Mucosa of rectum (tissue), 2 donors: ENCODE data around the gene CCDC71.

Source experiments
- H3K27ac ChIP-seq, 2 donors: one replicate each; pipeline ENCODE4 v1.7.0; 2013; ENCODE audit warnings: inconsistent platforms in 2 of 2, low read depth in 2 of 2, low read length in 2 of 2
- H3K27me3 ChIP-seq, 2 donors: one replicate each; pipeline ENCODE4 v1.7.0; 2013; ENCODE audit warnings: low read length in 2 of 2; ENCODE audit not compliant: control insufficient read depth in 2 of 2, insufficient read depth in 2 of 2
- H3K36me3 ChIP-seq, 2 donors: one replicate each; pipeline ENCODE4 v1.7.0; 2013; ENCODE audit warnings: low read length in 2 of 2; ENCODE audit not compliant: control insufficient read depth in 2 of 2, insufficient read depth in 2 of 2
- H3K4me1 ChIP-seq, 2 donors: one replicate each; pipeline ENCODE4 v1.7.0; 2013; ENCODE audit warnings: low read length in 2 of 2, mild to moderate bottlenecking in 1 of 2; ENCODE audit not compliant: control insufficient read depth in 2 of 2, insufficient read depth in 2 of 2
- H3K4me3 ChIP-seq, 2 donors: one replicate each; pipeline ENCODE4 v1.7.0; 2013; ENCODE audit warnings: low read length in 2 of 2
- H3K9ac ChIP-seq, 2 donors: one replicate each; pipeline ENCODE4 v1.7.0; 2013; ENCODE audit warnings: low read length in 2 of 2, low read depth in 1 of 2, mild to moderate bottlenecking in 1 of 2
- H3K9me3 ChIP-seq, 2 donors: one replicate each; pipeline ENCODE4 v1.7.0; 2013; ENCODE audit warnings: low read length in 2 of 2; ENCODE audit not compliant: control insufficient read depth in 2 of 2
- donor health status: healthy.
- donor health status: Normal muscosa, but diverticular disease.

CCDC71 gene

DNA sequence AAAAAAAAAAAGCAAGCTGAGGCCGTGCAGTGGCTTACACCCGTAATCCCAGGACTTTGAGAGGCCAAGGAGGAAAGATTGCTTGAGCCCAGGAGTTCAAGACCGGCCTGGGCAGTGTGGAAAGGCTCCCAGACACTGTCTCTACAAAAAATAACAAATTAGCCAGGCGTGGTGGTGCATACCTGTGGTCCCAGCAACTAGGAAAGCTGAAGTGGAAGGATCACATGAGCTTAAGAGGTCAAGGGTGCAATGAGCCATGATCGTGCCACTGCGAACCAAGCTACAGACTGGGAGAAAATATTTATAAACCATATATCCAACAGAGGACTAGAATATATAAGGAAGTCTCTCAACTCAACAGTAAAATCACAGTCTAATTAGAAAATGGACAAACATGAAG, 15.2 kb upstream of the CCDC71 start:
- Histone ChIP-seq H3K36me3 (peaks cover 0 to under 1% of the 10 kb centered on the region in 2 donors), H3K4me1 (no peaks in the 10 kb centered on the region), H3K27me3 (peaks cover 0 to 2% of the 10 kb centered on the region in 2 donors), H3K9ac (no peak overlapping the region), H3K27ac (no peak overlapping the region), H3K4me3 (no peak overlapping the region), H3K9me3 (no peaks in the 10 kb centered on the region)

- peaks cover 0 to 8% of the 10 kb centered on the region in 2 donors for H3K36me3 ChIP-seq
- no peak overlapping the region for H3K27ac ChIP-seq
- H3K9me3 ChIP-seq = no peaks in the 10 kb centered on the region
- no peak overlapping the region for H3K9ac ChIP-seq
- H3K27me3 ChIP-seq = peaks cover 0 to 2% of the 10 kb centered on the region in 2 donors
- H3K4me3 ChIP-seq = no peak overlapping the region
- H3K4me1 ChIP-seq = no peaks in the 10 kb centered on the region
Observed at GRCh38 chr3:49180116-49180515, 14.0 kb upstream of the CCDC71 start.

DNA sequence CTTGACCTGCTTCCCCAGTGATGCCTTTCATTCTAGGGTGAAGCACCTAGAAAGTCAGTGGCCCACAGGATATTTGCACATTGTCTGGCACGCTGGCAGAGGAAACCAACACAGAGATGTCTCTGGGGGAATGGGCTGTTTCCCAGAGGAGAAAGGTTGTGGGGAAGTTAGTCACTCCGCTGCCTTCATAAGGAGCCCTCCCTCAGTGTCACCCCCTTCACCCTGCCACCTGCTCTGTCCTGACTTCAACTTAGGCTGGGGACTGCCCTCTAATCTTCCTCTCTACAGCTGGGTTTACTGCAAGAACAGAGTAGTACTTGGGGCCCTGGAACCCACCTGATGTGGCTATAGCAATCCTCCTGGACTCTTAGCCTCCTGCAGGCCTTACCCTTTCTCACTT, 10.9 kb upstream of the CCDC71 start:
- Histone ChIP-seq H3K9ac (no peak overlapping the region), H3K27me3 (peaks cover 0 to 2% of the 10 kb centered on the region in 2 donors), H3K9me3 (no peaks in the 10 kb centered on the region), H3K36me3 (peaks cover 0 to 8% of the 10 kb centered on the region in 2 donors), H3K4me1 (peaks cover 9 to 14% of the 10 kb centered on the region in 2 donors), H3K4me3 (no peak overlapping the region), H3K27ac (no peak overlapping the region)

GRCh38 chr3:49175530-49175929, 9.4 kb upstream of the CCDC71 start:
- peaks cover 0 to 8% of the 10 kb centered on the region in 2 donors for H3K36me3 ChIP-seq
- H3K9ac ChIP-seq = no peak overlapping the region
- no peaks in the 10 kb centered on the region for H3K9me3 ChIP-seq
- H3K27ac ChIP-seq = no peak overlapping the region
- H3K4me1 ChIP-seq = peaks cover 15 to 19% of the 10 kb centered on the region in 2 donors
- no peak overlapping the region for H3K4me3 ChIP-seq
- peaks cover 0 to 2% of the 10 kb centered on the region in 2 donors for H3K27me3 ChIP-seq

- H3K9ac ChIP-seq = no peak overlapping the region
- H3K9me3 ChIP-seq = no peaks in the 10 kb centered on the region
- H3K4me1 ChIP-seq = peaks cover 17 to 22% of the 10 kb centered on the region in 2 donors
- no peak overlapping the region for H3K27ac ChIP-seq
- H3K4me3 ChIP-seq = no peak overlapping the region
- H3K36me3 ChIP-seq = peaks cover 0 to 8% of the 10 kb centered on the region in 2 donors
- H3K27me3 ChIP-seq = no peaks in the 10 kb centered on the region
Observed at GRCh38 chr3:49174397-49174985, 8.4 kb upstream of the CCDC71 start.

- H3K27ac ChIP-seq = peak overlapping the region in 1 of 2 donors; percentile 57
- H3K9me3 ChIP-seq = no peaks in the 10 kb centered on the region
- H3K4me3 ChIP-seq = no peak overlapping the region
- H3K36me3 ChIP-seq = peaks cover 0 to 8% of the 10 kb centered on the region in 2 donors
- H3K4me1 ChIP-seq = peaks cover 17 to 22% of the 10 kb centered on the region in 2 donors
- no peak overlapping the region for H3K9ac ChIP-seq
- H3K27me3 ChIP-seq = no peaks in the 10 kb centered on the region
Observed at GRCh38 chr3:49173792-49174170, 7.7 kb upstream of the CCDC71 start.

DNA sequence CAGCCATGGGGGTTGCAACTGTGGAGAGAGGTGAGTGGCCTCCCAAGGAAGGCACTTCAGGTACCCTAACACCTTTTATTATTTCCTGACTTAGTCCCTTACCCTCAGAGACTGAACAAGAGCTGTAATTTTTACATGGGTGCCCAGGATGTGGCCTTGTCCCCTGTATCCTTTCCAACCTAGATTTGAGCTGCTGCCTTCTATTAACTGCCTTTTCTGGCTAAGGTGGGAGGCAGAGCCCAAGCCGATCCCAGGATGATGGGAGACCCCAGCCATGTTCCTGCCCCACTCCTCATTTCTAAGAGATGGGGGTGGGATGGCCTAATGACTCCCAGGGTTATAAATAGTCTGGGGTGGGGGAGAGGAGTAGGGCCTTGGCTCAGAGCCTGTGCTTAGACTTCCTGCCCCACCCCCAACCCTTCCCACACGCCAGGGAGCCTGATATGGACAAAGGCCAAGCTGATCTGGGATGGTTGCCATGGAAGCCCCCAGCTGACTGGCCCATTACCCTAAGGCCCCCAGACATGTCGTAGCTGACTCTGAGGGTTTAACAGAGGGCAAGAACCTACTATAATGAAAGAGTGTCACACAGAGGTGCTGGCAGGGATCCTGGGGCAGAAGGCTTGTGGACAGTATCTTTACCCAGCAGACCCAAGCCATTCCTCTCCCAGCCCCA, 7.1 kb upstream of the CCDC71 start:
- Histone ChIP-seq H3K27ac (peak overlapping the region in 1 of 2 donors; percentile 57), H3K36me3 (peaks cover 0 to 8% of the 10 kb centered on the region in 2 donors), H3K4me3 (peak overlapping the region in 1 of 2 donors; percentile 91), H3K9ac (peak overlapping the region; percentile 66 to 83), H3K27me3 (no peaks in the 10 kb centered on the region), H3K9me3 (no peaks in the 10 kb centered on the region), H3K4me1 (peaks cover 17 to 22% of the 10 kb centered on the region in 2 donors)

GRCh38 chr3:49172551-49173041, 6.5 kb upstream of the CCDC71 start:
- Histone ChIP-seq H3K36me3 (peaks cover 0 to 8% of the 10 kb centered on the region in 2 donors), H3K27ac (peak overlapping the region in 1 of 2 donors; percentile 57), H3K4me3 (peak overlapping the region in 1 of 2 donors; percentile 91), H3K4me1 (peaks cover 17 to 22% of the 10 kb centered on the region in 2 donors), H3K27me3 (no peaks in the 10 kb centered on the region), H3K9ac (peak overlapping the region; percentile 66 to 83), H3K9me3 (no peaks in the 10 kb centered on the region)

DNA sequence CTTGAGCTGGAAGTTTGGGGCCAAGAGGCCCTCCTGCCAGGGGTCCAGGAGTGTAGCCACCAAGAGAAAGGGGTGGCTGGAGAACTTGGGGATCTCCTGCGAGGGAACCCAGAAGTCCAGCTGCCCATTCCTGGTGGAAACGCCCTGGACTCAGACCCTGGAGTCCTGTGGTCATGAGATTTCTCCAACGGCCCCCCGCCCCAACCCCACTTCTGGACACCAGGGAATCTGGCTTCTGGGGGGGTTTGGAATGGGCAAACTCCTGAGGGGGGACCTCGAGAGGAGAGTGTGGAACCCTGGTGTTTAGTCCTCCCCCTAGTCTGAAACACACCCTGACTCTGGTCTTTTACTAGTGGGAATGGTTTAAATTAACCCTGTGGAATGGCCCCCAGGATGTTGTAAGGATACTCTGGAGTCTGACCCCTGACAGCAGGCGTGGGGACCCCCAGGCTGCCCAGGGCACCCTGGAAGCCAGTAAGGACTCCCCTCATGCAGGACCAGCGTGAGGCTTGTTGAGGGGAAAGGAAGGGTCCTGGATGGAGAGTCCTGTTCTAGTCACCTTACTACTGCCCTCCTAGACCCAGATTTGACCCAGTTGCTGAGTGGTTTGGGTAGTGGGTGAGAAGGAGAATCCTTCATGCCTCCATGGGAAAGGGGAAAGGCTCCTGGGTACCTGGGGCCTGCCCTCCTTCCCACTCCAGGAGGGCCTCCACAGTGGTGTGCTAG, 5.8 kb upstream of the CCDC71 start:
- Histone ChIP-seq H3K9me3 (no peaks in the 10 kb centered on the region), H3K27ac (peak overlapping the region; percentile 57 to 64), H3K4me1 (peaks cover 17 to 22% of the 10 kb centered on the region in 2 donors), H3K36me3 (peaks cover 0 to 8% of the 10 kb centered on the region in 2 donors), H3K27me3 (no peaks in the 10 kb centered on the region), H3K9ac (peak overlapping the region; percentile 66 to 83), H3K4me3 (peak overlapping the region; percentile 79 to 91)
